HepG2 (cell line): Measurements from ENCODE around the gene NAT9. TPM values are rescaled to one million over a fixed set of nuclear protein-coding genes. Genes with fewer than 3 reads are reported as not detected.
A peak's percentile ranks its signal among the peaks of the same experiment; 100 is the strongest.

Experiments
- CBX5 ChIP-seq: sonication (generic); formaldehyde crosslinking; IDR thresholded peaks from 2 replicates; pipeline ENCODE4 v1.4.0; 2020; ENCODE audit warnings: missing genetic modification reagents, borderline replicate concordance
- CHCHD3 ChIP-seq: sonication (generic); formaldehyde crosslinking; IDR thresholded peaks from 2 replicates; pipeline ENCODE4 v1.8.0; 2022; ENCODE audit warnings: mild to moderate bottlenecking, missing genetic modification reagents, moderate library complexity
- CSRNP2 ChIP-seq: sonication (generic); formaldehyde crosslinking; conservative IDR thresholded peaks from 2 replicates; pipeline ENCODE4 v1.8.0; 2022; ENCODE audit warnings: low read depth, missing genetic modification reagents
- GATAD1 ChIP-seq: IDR thresholded peaks from 2 replicates; pipeline ENCODE4 v1.6.1; 2016; ENCODE audit warnings: missing genetic modification reagents, missing compliant biosample characterization
- HNRNPUL1 ChIP-seq: fragments of 200-400 bp; formaldehyde crosslinking; IDR thresholded peaks from 2 replicates; pipeline ENCODE4 v1.6.1; 2017; ENCODE audit warnings: low read depth, mild to moderate bottlenecking, low read length, moderate library complexity
- KDM6A ChIP-seq: IDR thresholded peaks from 2 replicates; pipeline ENCODE4 v1.6.1; 2016; ENCODE audit warnings: low read depth
- MTERF4 ChIP-seq: sonication (generic); formaldehyde crosslinking; IDR thresholded peaks from 2 replicates; pipeline ENCODE4 v1.8.0; 2023; ENCODE audit warnings: mild to moderate bottlenecking, missing genetic modification reagents
- MTF1 ChIP-seq: sonication (generic); formaldehyde crosslinking; IDR thresholded peaks from 2 replicates; pipeline ENCODE4 v1.5.0; 2020; ENCODE audit warnings: missing genetic modification reagents
- PITX1 ChIP-seq: sonication (generic); formaldehyde crosslinking; IDR thresholded peaks from 2 replicates; pipeline ENCODE4 v1.5.1; 2020; ENCODE audit warnings: mild to moderate bottlenecking, missing genetic modification reagents
- SIX4 ChIP-seq: sonication (generic); formaldehyde crosslinking; IDR thresholded peaks from 2 replicates; pipeline ENCODE4 v1.4.0; 2020; ENCODE audit warnings: missing genetic modification reagents
- SNRNP70 ChIP-seq: fragments of 200-400 bp; formaldehyde crosslinking; IDR thresholded peaks from 2 replicates; pipeline ENCODE4 v1.6.1; 2017; ENCODE audit warnings: mild to moderate bottlenecking, low read depth, low read length, moderate library complexity
- ZBTB7B ChIP-seq: sonication (generic); formaldehyde crosslinking; IDR thresholded peaks from 2 replicates; pipeline ENCODE4 v1.4.0; 2020; ENCODE audit warnings: missing genetic modification reagents
- ZFP37 ChIP-seq: sonication (generic); formaldehyde crosslinking; IDR thresholded peaks from 2 replicates; pipeline ENCODE4 v1.4.0; 2020; ENCODE audit warnings: missing genetic modification reagents, borderline replicate concordance
- ZFP82 ChIP-seq: sonication (generic); formaldehyde crosslinking; IDR thresholded peaks from 2 replicates; pipeline ENCODE4 v1.5.1; 2020; ENCODE audit warnings: mild to moderate bottlenecking, missing genetic modification reagents, borderline replicate concordance
- ZFP91 ChIP-seq: sonication (generic); formaldehyde crosslinking; IDR thresholded peaks from 2 replicates; pipeline ENCODE4 v1.9.0; 2022; ENCODE audit warnings: missing genetic modification reagents, mild to moderate bottlenecking, borderline replicate concordance
- ZNF253 ChIP-seq: sonication (generic); formaldehyde crosslinking; IDR thresholded peaks from 2 replicates; pipeline ENCODE4 v1.8.0; 2022; ENCODE audit warnings: mild to moderate bottlenecking, missing genetic modification reagents, borderline replicate concordance
- ZNF383 ChIP-seq: sonication (generic); formaldehyde crosslinking; IDR thresholded peaks from 2 replicates; pipeline ENCODE4 v1.4.0; 2020; ENCODE audit warnings: missing genetic modification reagents, mild to moderate bottlenecking, borderline replicate concordance
- ZNF883 ChIP-seq: sonication (generic); formaldehyde crosslinking; IDR thresholded peaks from 2 replicates; pipeline ENCODE4 v1.5.1; 2020; ENCODE audit warnings: mild to moderate bottlenecking, missing genetic modification reagents; ENCODE audit errors: not compliant biosample characterization
- ZSCAN21 ChIP-seq: sonication (generic); formaldehyde crosslinking; IDR thresholded peaks from 2 replicates; pipeline ENCODE4 v1.8.0; 2022; ENCODE audit warnings: mild to moderate bottlenecking, missing genetic modification reagents, moderate library complexity, borderline replicate concordance
- polyA plus RNA-seq, 8 experiments: library from polyadenylated mRNA; depleted of rRNA in 3 of 8; stranded (reverse) in 7 of 8; unstranded in 1 of 8; fragments of >200 nt; fragmentation: Illumina TruSeq in 4 of 8; extraction: Trizol in 4 of 8; gene quantifications; 2 replicates each; pipeline versions ENCODE4 v1.2.1 to v1.2.3, GENCODE V29; 2011 to 2016; ENCODE audit warnings: low read depth in 4 of 8, missing spikeins in 1 of 8, mixed read lengths in 1 of 8; ENCODE audit not compliant: insufficient read depth in 1 of 8
- total RNA-seq, 5 experiments: library from RNA; depleted of rRNA; stranded (reverse); fragments of >200 nt; fragmentation: Illumina TruSeq; extraction: Trizol; gene quantifications; 2 replicates each; pipeline ENCODE4 v1.2.3, GENCODE V29; 2016; ENCODE audit warnings: low read depth in 1 of 5
- TF ChIP-seq, protein P1 (sequence below): sonication (generic); formaldehyde crosslinking; IDR thresholded peaks from 2 replicates; pipeline ENCODE4 v1.5.0; 2020; ENCODE audit warnings: mild to moderate bottlenecking, low read depth, missing genetic modification reagents, borderline replicate concordance
- TF ChIP-seq, protein P2 (sequence below): IDR thresholded peaks from 2 replicates; pipeline ENCODE4 v1.6.1; 2016; ENCODE audit warnings: low read depth, control low read depth
- TF ChIP-seq, protein P3 (sequence below): sonication (generic); formaldehyde crosslinking; IDR thresholded peaks from 2 replicates; pipeline ENCODE4 v1.5.0; 2020; ENCODE audit warnings: missing genetic modification reagents

The NAT9 gene
- total and polyA plus RNA-seq, 2 of the 13 experiments (the other 11 are each of a cell fraction or from before 2014, with no cell fraction given) = 39.7 to 44.2 TPM

GRCh38 chr17:74748529-74749278, 27.4 kb downstream of the NAT9 start, which contains the start of gene NHERF1 (continued):
- TF ChIP-seq, protein P1, sequence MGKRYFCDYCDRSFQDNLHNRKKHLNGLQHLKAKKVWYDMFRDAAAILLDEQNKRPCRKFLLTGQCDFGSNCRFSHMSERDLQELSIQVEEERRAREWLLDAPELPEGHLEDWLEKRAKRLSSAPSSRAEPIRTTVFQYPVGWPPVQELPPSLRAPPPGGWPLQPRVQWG (CRISPR knock-in tag) = no peak
- TF ChIP-seq CSRNP2 (no peak), SIX4 (CRISPR knock-in tag) (no peak), ZNF383 (0 out of 2 replicates have a peak, but pooled peaks have one; percentile 18), KDM6A (CRISPR knock-in tag) (peak; percentile 18; the same call in 1 of the 2 replicates), ZFP91 (CRISPR knock-in tag) (no peak; the same call in 1 of the 2 replicates), ZFP82 (CRISPR knock-in tag) (peak; percentile 99), HNRNPUL1 (no peak), ZFP37 (CRISPR knock-in tag) (peak; percentile 88), ZNF883 (peak; percentile 61), PITX1 (CRISPR knock-in tag) (peak; percentile 28; the same call in 1 of the 2 replicates), MTF1 (CRISPR knock-in tag) (peak; percentile 86; the same call in 1 of the 2 replicates), CHCHD3 (CRISPR knock-in tag) (peak; percentile 85), CBX5 (no peak), ZNF253 (CRISPR knock-in tag) (peak; percentile 47; the same call in 1 of the 2 replicates), MTERF4 (CRISPR knock-in tag) (peak; percentile 98), ZSCAN21 (CRISPR knock-in tag) (peak; percentile 93), SNRNP70 (no peak), GATAD1 (peak; percentile 65), ZBTB7B (peak; percentile 62; the same call in 1 of the 2 replicates)
- TF ChIP-seq, protein P2, sequence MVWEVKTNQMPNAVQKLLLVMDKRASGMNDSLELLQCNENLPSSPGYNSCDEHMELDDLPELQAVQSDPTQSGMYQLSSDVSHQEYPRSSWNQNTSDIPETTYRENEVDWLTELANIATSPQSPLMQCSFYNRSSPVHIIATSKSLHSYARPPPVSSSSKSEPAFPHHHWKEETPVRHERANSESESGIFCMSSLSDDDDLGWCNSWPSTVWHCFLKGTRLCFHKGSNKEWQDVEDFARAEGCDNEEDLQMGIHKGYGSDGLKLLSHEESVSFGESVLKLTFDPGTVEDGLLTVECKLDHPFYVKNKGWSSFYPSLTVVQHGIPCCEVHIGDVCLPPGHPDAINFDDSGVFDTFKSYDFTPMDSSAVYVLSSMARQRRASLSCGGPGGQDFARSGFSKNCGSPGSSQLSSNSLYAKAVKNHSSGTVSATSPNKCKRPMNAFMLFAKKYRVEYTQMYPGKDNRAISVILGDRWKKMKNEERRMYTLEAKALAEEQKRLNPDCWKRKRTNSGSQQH (CRISPR knock-in tag) = peak; percentile 87; the same call in 1 of the 2 replicates
- TF ChIP-seq, protein P3, sequence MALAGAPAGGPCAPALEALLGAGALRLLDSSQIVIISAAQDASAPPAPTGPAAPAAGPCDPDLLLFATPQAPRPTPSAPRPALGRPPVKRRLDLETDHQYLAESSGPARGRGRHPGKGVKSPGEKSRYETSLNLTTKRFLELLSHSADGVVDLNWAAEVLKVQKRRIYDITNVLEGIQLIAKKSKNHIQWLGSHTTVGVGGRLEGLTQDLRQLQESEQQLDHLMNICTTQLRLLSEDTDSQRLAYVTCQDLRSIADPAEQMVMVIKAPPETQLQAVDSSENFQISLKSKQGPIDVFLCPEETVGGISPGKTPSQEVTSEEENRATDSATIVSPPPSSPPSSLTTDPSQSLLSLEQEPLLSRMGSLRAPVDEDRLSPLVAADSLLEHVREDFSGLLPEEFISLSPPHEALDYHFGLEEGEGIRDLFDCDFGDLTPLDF (CRISPR knock-in tag) = peak; percentile 81
